ENCODE measurements around the gene VEPH1.
A peak's percentile ranks its signal among the peaks of the same experiment; 100 is the strongest.

- TF ChIP-seq POLR2A (IDR thresholded peaks at IDR 0.05; ENCODE audit: low read length) (no peak), RCOR1 (IDR thresholded peaks at IDR 0.05; ENCODE audit: low read depth, low read length) (no peak), FOSL2 (IDR thresholded peaks at IDR 0.05) (no peak), FOSL2 (CRISPR knock-in tag; IDR thresholded peaks at IDR 0.05) (0 out of 2 replicates have a peak, but pooled peaks have one; percentile 28), HOXA7 (CRISPR knock-in tag; IDR thresholded peaks at IDR 0.05) (no peak), JUN (IDR thresholded peaks at IDR 0.05) (no peak), POLR2AphosphoS2 (conservative IDR thresholded peaks at IDR 0.05; ENCODE audit: low read length) (no peak), CBX2 (IDR thresholded peaks at IDR 0.05; ENCODE audit: borderline replicate concordance, low read depth) (no peak), RAD21 (conservative IDR thresholded peaks at IDR 0.05 in 1 of 2, IDR thresholded peaks at IDR 0.05 in 1 of 2) (no peak)
- TF ChIP-seq, protein P1, sequence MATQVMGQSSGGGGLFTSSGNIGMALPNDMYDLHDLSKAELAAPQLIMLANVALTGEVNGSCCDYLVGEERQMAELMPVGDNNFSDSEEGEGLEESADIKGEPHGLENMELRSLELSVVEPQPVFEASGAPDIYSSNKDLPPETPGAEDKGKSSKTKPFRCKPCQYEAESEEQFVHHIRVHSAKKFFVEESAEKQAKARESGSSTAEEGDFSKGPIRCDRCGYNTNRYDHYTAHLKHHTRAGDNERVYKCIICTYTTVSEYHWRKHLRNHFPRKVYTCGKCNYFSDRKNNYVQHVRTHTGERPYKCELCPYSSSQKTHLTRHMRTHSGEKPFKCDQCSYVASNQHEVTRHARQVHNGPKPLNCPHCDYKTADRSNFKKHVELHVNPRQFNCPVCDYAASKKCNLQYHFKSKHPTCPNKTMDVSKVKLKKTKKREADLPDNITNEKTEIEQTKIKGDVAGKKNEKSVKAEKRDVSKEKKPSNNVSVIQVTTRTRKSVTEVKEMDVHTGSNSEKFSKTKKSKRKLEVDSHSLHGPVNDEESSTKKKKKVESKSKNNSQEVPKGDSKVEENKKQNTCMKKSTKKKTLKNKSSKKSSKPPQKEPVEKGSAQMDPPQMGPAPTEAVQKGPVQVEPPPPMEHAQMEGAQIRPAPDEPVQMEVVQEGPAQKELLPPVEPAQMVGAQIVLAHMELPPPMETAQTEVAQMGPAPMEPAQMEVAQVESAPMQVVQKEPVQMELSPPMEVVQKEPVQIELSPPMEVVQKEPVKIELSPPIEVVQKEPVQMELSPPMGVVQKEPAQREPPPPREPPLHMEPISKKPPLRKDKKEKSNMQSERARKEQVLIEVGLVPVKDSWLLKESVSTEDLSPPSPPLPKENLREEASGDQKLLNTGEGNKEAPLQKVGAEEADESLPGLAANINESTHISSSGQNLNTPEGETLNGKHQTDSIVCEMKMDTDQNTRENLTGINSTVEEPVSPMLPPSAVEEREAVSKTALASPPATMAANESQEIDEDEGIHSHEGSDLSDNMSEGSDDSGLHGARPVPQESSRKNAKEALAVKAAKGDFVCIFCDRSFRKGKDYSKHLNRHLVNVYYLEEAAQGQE (IDR thresholded peaks at IDR 0.05), result no peak
- TF ChIP-seq, protein P2, sequence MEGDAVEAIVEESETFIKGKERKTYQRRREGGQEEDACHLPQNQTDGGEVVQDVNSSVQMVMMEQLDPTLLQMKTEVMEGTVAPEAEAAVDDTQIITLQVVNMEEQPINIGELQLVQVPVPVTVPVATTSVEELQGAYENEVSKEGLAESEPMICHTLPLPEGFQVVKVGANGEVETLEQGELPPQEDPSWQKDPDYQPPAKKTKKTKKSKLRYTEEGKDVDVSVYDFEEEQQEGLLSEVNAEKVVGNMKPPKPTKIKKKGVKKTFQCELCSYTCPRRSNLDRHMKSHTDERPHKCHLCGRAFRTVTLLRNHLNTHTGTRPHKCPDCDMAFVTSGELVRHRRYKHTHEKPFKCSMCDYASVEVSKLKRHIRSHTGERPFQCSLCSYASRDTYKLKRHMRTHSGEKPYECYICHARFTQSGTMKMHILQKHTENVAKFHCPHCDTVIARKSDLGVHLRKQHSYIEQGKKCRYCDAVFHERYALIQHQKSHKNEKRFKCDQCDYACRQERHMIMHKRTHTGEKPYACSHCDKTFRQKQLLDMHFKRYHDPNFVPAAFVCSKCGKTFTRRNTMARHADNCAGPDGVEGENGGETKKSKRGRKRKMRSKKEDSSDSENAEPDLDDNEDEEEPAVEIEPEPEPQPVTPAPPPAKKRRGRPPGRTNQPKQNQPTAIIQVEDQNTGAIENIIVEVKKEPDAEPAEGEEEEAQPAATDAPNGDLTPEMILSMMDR (IDR thresholded peaks at IDR 0.05), result no peak
These were observed 254.4 kb downstream of the VEPH1 start for GRCh38 chr3:157248590-157249422.

Measured in A549 (cell line).